ENCODE data around the gene KLF12.

KLF12 gene

GRCh38 chr13:74134777-74135325, 647 bp upstream of the KLF12 start:
- peak; percentile 63 for DNase-seq

GRCh38 chr13:74133657-74134201, 475 bp downstream of the KLF12 start:
- peak; percentile 95 for DNase-seq

- DNase-seq = peak; percentile 39
These were observed 1.2 kb downstream of the KLF12 start for GRCh38 chr13:74132776-74133656.

- DNase-seq = peak; percentile 64
These were observed 1.9 kb downstream of the KLF12 start for GRCh38 chr13:74132152-74132775.

- no peak for DNase-seq
These were observed 3.0 kb downstream of the KLF12 start for GRCh38 chr13:74131227-74131626.

GRCh38 chr13:74129500-74130191, 4.6 kb downstream of the KLF12 start:
- DNase-seq = peak; percentile 23

- no peak for DNase-seq
These were observed 5.9 kb downstream of the KLF12 start for GRCh38 chr13:74128156-74128767.

- no peak for DNase-seq
These were observed 15.9 kb downstream of the KLF12 start for GRCh38 chr13:74118328-74118727.

GRCh38 chr13:74117207-74117705, 16.9 kb downstream of the KLF12 start:
- no peak for DNase-seq

GRCh38 chr13:74115133-74115532, 19.1 kb downstream of the KLF12 start:
- DNase-seq = no peak

- DNase-seq = no peak
These were observed 19.6 kb downstream of the KLF12 start for GRCh38 chr13:74114641-74115040.

GRCh38 chr13:74114202-74114601, 20.0 kb downstream of the KLF12 start:
- no peak for DNase-seq

GRCh38 chr13:74111901-74112824, 22.0 kb downstream of the KLF12 start:
- DNase-seq = no peak

- no peak for DNase-seq
These were observed 22.8 kb downstream of the KLF12 start for GRCh38 chr13:74111399-74111798.

GRCh38 chr13:74110053-74110452, 24.2 kb downstream of the KLF12 start:
- DNase-seq = no peak

GRCh38 chr13:74107598-74107997, 26.6 kb downstream of the KLF12 start:
- DNase-seq = no peak

GRCh38 chr13:74105871-74106270, 28.3 kb downstream of the KLF12 start:
- DNase-seq = no peak

GRCh38 chr13:74104661-74105275, 29.4 kb downstream of the KLF12 start:
- DNase-seq = no peak

- no peak for DNase-seq
These were observed 30.1 kb downstream of the KLF12 start for GRCh38 chr13:74103970-74104555.

- no peak for DNase-seq
These were observed 31.0 kb downstream of the KLF12 start for GRCh38 chr13:74103196-74103595.

All from CD4-positive, alpha-beta T cell treated with Interleukin-15 for 1 hour (primary cell).